ELF-1 (cell line): ENCODE measurements around the gene SLC2A2.
"Not testable (repeated sequence)": the region's sequence is repeated elsewhere in the genome, so short reads cannot be mapped to it uniquely, and the experiment has no call there.

Experiments
- DNase-seq: peaks from one replicate; pipeline ENCODE4 v3.0.0-alpha.2; 2016; ENCODE audit warnings: low read depth, low spot score

SLC2A2 gene

GRCh38 chr3:170988378-170988777 lies 38.1 kb downstream of the SLC2A2 start:
- DNase-seq = no peak

GRCh38 chr3:170985304-170985703 lies 41.2 kb downstream of the SLC2A2 start:
- DNase-seq = no peak

GRCh38 chr3:170982733-170983132 lies 43.8 kb downstream of the SLC2A2 start:
- no peak for DNase-seq

GRCh38 chr3:170980399-170980798 lies 46.1 kb downstream of the SLC2A2 start:
- DNase-seq = no peak

- no peak for DNase-seq
Measured at GRCh38 chr3:170977949-170978745, 48.4 kb downstream of the SLC2A2 start.

GRCh38 chr3:170976190-170976519 lies 50.4 kb downstream of the SLC2A2 start:
- DNase-seq = no peak

GRCh38 chr3:170975283-170976189 lies 51.0 kb downstream of the SLC2A2 start:
- DNase-seq = no peak

- DNase-seq = no peak
Measured at GRCh38 chr3:170974872-170975271, 51.6 kb downstream of the SLC2A2 start.

- not testable (repeated sequence) for DNase-seq
Measured at GRCh38 chr3:170972917-170973316, 53.6 kb downstream of the SLC2A2 start.

GRCh38 chr3:170967126-170967525 lies 59.4 kb downstream of the SLC2A2 start:
- no peak for DNase-seq

- no peak for DNase-seq
Measured at GRCh38 chr3:170966495-170966894, 60.0 kb downstream of the SLC2A2 start.

GRCh38 chr3:170962411-170962810 lies 64.1 kb downstream of the SLC2A2 start:
- no peak for DNase-seq

GRCh38 chr3:170961616-170962400 lies 64.7 kb downstream of the SLC2A2 start:
- peak; percentile 10 for DNase-seq

- no peak for DNase-seq
Measured at GRCh38 chr3:170959457-170959856, 67.1 kb downstream of the SLC2A2 start.

- DNase-seq = no peak
Measured at GRCh38 chr3:170956647-170957046, 69.9 kb downstream of the SLC2A2 start.

GRCh38 chr3:170953736-170954135 lies 72.8 kb downstream of the SLC2A2 start:
- no peak for DNase-seq

- no peak for DNase-seq
Measured at GRCh38 chr3:170953229-170953628, 73.3 kb downstream of the SLC2A2 start.

- no peak for DNase-seq
Measured at GRCh38 chr3:170949211-170949610, 77.3 kb downstream of the SLC2A2 start.

GRCh38 chr3:170947018-170947769 lies 79.3 kb downstream of the SLC2A2 start:
- DNase-seq = no peak
